Spleen (tissue), 7 donors: ENCODE data around the gene BCAR1.

Experiments used
- POLR2AphosphoS5 ChIP-seq, 3 donors: sonication (generic); formaldehyde crosslinking; IDR thresholded peaks; one replicate each; pipeline ENCODE4 v1.5.1; 2017; ENCODE audit warnings: antibody characterized with exemption in 3 of 3
- TF ChIP-seq, protein P1 (sequence below), 11 experiments: fragments of 200-600 bp in 7 of 11; fragments of 450-650 bp in 4 of 11; sonication (generic) in 4 of 11; IDR thresholded peaks in 8 of 11; conservative IDR thresholded peaks in 3 of 11; 1 replicate in 7 of 11; 2 replicates in 4 of 11; pipeline versions ENCODE4 v1.4.0 to v1.8.0; 2016 to 2021; ENCODE audit warnings: antibody characterized with exemption in 11 of 11, inconsistent platforms in 4 of 11, mild to moderate bottlenecking in 1 of 11
- donor health status: DM: no; HTN: no; CAD: no; lungs with moderate emphysema.
- donor health status: DM: no; HTN: no; CAD: no.
- donor health status: DM: no; HTN: no; CAD: no.

DNA sequence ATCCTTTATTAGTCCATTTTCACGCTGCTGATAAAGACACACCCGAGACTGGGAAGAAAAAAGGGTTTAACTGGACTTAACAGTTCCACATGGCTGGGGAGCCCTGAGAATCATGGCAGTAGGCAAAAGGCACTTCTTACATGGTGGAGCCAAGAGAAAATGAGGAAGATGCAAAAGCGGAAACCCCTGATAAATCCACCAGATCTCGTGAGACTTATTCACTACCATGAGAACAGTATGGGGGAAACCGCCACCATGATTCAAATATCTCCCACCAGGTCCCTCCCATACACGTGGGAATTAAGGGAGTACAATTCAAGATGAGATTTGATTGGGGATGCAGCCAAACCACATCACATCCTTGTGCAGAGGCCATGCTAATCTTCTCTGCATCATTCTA lies 35.0 kb upstream of the BCAR1 start:
- no peak for TF ChIP-seq POLR2AphosphoS5 (IDR thresholded peaks at IDR 0.05)
- TF ChIP-seq, protein P1, sequence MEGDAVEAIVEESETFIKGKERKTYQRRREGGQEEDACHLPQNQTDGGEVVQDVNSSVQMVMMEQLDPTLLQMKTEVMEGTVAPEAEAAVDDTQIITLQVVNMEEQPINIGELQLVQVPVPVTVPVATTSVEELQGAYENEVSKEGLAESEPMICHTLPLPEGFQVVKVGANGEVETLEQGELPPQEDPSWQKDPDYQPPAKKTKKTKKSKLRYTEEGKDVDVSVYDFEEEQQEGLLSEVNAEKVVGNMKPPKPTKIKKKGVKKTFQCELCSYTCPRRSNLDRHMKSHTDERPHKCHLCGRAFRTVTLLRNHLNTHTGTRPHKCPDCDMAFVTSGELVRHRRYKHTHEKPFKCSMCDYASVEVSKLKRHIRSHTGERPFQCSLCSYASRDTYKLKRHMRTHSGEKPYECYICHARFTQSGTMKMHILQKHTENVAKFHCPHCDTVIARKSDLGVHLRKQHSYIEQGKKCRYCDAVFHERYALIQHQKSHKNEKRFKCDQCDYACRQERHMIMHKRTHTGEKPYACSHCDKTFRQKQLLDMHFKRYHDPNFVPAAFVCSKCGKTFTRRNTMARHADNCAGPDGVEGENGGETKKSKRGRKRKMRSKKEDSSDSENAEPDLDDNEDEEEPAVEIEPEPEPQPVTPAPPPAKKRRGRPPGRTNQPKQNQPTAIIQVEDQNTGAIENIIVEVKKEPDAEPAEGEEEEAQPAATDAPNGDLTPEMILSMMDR (IDR thresholded peaks at IDR 0.05 in 8 of 11, conservative IDR thresholded peaks at IDR 0.05 in 3 of 11): no peak
